WI38 (cell line): ENCODE results near the gene IPMK.

Experiments
- H3K4me3 ChIP-seq: 2 replicates; pipeline ENCODE4 v1.5.1; 2011; ENCODE audit warnings: low read depth, mild to moderate bottlenecking, control low read depth, low read length
- TF ChIP-seq, protein P1 (sequence below): IDR thresholded peaks from 2 replicates; pipeline ENCODE4 v1.5.1; 2012; ENCODE audit warnings: low read depth, mild to moderate bottlenecking, control low read depth, low read length

IPMK gene

DNA sequence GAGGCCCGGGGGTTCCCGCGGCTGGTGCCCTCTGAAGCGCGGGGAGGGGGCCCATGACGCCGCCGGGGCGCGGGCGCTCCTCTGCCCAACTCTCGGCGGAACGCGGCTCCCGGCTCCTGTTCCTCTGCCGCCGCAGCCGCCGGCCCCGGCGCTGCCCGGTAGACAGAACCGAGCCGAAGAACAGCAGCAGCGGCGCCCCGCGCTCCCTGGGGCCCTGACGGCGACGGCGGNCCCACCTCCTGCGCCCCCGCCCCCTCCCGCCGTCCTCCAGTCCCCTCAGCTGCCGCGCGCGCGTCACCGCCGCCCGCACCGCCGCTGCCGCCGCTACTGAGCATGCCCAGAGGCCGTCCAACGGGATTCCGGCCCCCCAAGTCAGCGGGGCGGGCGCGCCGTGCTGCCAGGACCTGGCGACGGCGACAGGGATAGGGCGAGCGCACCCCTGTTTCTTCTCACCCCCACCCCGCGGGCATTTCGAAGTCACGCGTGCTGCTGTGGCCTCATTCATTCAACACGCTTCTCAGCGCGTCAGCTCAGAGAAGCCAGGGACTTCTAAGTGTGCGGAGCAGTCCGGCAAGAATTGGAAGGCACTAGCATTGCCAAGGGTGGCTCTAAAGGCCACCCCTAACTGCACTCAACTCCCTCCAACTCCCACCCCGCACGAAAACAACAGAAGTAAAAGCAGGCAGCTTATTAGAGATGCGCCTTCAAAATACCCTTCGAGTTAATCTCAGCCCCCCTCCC is at the start of gene IPMK:
Gene IPMK (minus strand): TSS at position 182 of the 741 bp plus-strand sequence. CDS start 283 bp downstream, outside the sequence.
- peak within 1 kb of the TSS; percentile 82 for H3K4me3 ChIP-seq
- TF ChIP-seq, protein P1, sequence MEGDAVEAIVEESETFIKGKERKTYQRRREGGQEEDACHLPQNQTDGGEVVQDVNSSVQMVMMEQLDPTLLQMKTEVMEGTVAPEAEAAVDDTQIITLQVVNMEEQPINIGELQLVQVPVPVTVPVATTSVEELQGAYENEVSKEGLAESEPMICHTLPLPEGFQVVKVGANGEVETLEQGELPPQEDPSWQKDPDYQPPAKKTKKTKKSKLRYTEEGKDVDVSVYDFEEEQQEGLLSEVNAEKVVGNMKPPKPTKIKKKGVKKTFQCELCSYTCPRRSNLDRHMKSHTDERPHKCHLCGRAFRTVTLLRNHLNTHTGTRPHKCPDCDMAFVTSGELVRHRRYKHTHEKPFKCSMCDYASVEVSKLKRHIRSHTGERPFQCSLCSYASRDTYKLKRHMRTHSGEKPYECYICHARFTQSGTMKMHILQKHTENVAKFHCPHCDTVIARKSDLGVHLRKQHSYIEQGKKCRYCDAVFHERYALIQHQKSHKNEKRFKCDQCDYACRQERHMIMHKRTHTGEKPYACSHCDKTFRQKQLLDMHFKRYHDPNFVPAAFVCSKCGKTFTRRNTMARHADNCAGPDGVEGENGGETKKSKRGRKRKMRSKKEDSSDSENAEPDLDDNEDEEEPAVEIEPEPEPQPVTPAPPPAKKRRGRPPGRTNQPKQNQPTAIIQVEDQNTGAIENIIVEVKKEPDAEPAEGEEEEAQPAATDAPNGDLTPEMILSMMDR: no peak

DNA sequence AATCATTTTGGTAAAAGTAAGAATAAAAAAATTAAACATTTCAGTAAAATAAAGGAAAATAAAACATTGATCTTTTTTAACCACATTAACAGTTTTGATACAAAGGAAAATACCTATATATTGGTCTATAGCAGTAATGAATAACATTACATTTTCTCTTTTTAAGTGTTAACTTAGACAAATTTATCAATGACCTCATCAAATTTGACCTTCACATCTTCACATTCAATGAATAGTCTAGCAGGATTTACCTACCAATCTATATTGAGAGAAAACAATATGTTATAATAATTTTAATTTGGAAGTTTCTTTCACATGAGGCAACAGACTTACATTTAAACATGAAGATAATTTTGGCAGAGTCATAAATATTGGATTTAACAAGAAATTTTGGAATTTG is 49.2 kb upstream of the IPMK start:
- TF ChIP-seq, protein P1: no peak
- H3K4me3 ChIP-seq: no peak overlapping the region

DNA sequence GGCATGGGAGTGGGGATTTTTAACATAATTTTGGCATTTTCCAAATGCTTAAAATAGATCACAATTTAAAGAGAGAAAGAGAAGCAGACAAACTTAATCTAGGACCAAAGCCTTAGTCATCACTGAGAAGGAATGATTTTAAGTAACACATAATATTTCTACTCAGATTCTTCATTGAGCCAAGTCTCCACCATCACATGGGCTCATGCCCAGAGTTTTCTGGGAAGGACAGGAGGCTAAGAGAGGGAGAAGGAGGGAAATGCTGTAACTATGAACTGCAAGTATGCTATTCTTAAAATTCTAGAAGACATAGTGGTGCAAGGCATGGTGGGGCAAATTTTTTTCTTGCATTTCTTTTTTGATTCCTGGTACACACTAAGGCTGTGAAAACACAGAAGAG is 43.3 kb upstream of the IPMK start:
- no peak overlapping the region for H3K4me3 ChIP-seq
- TF ChIP-seq, protein P1: no peak

DNA sequence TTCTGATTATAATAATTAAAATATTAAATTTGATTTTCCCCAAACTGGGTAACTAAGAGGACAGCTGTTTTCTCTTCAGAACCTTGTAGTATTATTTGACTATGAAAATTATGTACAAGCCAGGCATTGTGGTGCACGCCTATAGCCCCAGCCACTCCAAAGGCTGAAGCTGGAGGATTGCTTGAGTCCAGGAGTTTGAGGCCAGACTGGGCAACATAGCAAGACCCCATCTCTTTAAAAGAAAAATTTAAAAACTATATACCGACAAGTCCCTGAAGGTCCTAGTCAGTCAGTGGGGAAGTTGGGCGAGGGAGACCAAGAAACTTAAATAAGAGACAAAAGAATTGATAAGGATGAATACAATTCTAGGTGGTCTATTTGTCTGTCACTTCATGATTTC is 40.0 kb upstream of the IPMK start:
- no peak overlapping the region for H3K4me3 ChIP-seq
- TF ChIP-seq, protein P1: no peak

DNA sequence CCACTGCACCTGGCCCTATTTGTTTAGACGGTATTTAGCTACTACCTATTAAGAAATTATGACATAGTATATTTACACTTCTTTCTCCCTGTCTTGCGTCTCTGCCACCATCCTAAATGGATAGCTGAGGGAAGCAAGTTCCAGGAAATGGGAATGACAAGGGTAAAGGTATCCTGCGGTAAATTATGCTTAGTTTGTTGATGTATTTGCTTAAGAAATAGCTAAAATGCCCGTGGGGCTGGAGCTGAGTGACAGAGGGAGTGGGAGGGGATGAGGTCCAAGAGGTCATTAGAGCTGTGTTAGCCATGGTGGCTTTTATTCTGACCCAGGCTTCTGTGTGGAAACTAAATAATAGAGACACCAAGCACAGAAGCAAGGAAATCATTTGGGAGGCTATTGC is 38.1 kb upstream of the IPMK start:
- TF ChIP-seq, protein P1: no peak
- no peak overlapping the region for H3K4me3 ChIP-seq

DNA sequence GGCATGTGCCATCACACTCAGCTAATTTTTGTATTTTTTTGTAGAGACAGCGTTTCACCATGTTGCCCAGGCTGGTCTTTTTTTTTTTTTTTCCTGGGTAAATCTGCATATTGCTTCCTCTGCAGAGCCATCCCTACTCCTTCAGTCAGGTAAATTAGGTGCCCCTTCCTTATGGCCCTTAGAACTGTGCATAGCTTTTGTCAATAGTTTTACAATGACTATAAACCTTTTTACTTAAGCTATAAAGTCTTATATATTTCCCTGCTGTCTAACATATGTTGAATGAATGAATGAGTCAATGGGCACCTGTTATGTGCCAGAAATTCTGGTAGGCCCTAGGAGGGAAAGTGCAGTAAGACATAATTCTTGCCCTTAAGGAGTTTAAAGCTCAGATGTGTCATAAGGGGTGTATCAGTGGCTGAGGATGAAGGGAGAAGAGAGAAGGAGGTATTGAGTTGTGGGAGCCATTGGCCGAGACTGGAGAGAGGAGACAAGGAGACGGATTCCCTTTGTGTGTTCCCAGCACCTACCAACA is 36.5 kb upstream of the IPMK start:
- no peak overlapping the region for H3K4me3 ChIP-seq
- TF ChIP-seq, protein P1: no peak

DNA sequence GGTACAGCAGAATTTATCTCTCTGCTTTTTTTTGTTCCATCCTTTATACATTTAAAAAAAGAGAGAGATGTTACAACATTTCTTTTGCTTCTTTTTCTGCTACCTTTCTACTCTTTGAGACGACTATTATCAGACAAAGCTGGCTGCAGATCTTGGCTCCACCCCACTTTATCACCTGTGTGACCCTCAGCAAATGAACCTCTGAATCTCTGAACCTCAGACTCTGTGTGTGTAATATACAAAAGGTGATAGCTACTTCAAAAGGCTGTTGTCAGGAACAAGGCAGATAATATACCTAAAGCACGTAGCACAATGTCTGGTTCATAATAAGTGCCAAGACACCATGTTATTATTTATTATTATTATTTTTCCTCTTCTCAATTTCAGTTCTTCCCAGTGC is 34.6 kb upstream of the IPMK start:
- TF ChIP-seq, protein P1: no peak
- H3K4me3 ChIP-seq: no peak overlapping the region
